KMS-11 (cell line): ENCODE data around the gene ADAMTSL5.

Source experiments
- H2AFZ ChIP-seq: fragments of 200-600 bp; sonication (generic); 2 replicates; pipeline ENCODE4 v1.6.1; 2016; ENCODE audit warnings: antibody characterized with exemption, mixed run types, low read depth
- H3K27ac ChIP-seq: fragments of 200-600 bp; sonication (generic); 2 replicates; pipeline ENCODE4 v1.6.1; 2016; ENCODE audit warnings: mild to moderate bottlenecking, mixed run types
- H3K27me3 ChIP-seq: fragments of 200-600 bp; sonication (generic); 2 replicates; pipeline ENCODE4 v1.6.1; 2017; ENCODE audit warnings: mild to moderate bottlenecking, low read depth, mixed run types, moderate library complexity; ENCODE audit not compliant: insufficient read depth
- H3K36me3 ChIP-seq: fragments of 200-600 bp; sonication (generic); 2 replicates; pipeline ENCODE4 v1.6.1; 2017; ENCODE audit warnings: mild to moderate bottlenecking, mixed run types; ENCODE audit not compliant: insufficient read depth
- H3K4me1 ChIP-seq: fragments of 200-600 bp; sonication (generic); 2 replicates; pipeline ENCODE4 v1.6.1; 2016; ENCODE audit warnings: mild to moderate bottlenecking, low read depth, mixed run types; ENCODE audit not compliant: poor library complexity, severe bottlenecking
- H3K4me2 ChIP-seq: fragments of 200-600 bp; sonication (generic); 2 replicates; pipeline ENCODE4 v1.7.0; 2016; ENCODE audit warnings: mild to moderate bottlenecking, mixed run types
- H3K4me3 ChIP-seq: fragments of 200-600 bp; sonication (generic); IDR thresholded peaks from 2 replicates; pipeline ENCODE4 v1.6.1; 2017; ENCODE audit warnings: low read depth, low read length, mixed read lengths; ENCODE audit not compliant: insufficient read depth
- H3K79me2 ChIP-seq: fragments of 200-600 bp; sonication (generic); 2 replicates; pipeline ENCODE4 v1.6.1; 2016; ENCODE audit warnings: low read depth, mixed run types; ENCODE audit not compliant: insufficient read depth
- H3K9ac ChIP-seq: fragments of 200-600 bp; sonication (generic); 2 replicates; pipeline ENCODE4 v1.6.1; 2016; ENCODE audit warnings: mild to moderate bottlenecking, mixed run types
- H4K20me1 ChIP-seq: fragments of 200-600 bp; sonication (generic); 2 replicates; pipeline ENCODE4 v1.6.1; 2016; ENCODE audit warnings: mild to moderate bottlenecking, mixed run types; ENCODE audit not compliant: insufficient read depth
- TF ChIP-seq, protein P1 (sequence below): fragments of 200-600 bp; sonication (generic); conservative IDR thresholded peaks from 2 replicates; pipeline ENCODE4 v1.6.1; 2017; ENCODE audit warnings: low read depth, mild to moderate bottlenecking, antibody characterized with exemption, low read length, moderate library complexity, mixed read lengths

Gene ADAMTSL5

DNA sequence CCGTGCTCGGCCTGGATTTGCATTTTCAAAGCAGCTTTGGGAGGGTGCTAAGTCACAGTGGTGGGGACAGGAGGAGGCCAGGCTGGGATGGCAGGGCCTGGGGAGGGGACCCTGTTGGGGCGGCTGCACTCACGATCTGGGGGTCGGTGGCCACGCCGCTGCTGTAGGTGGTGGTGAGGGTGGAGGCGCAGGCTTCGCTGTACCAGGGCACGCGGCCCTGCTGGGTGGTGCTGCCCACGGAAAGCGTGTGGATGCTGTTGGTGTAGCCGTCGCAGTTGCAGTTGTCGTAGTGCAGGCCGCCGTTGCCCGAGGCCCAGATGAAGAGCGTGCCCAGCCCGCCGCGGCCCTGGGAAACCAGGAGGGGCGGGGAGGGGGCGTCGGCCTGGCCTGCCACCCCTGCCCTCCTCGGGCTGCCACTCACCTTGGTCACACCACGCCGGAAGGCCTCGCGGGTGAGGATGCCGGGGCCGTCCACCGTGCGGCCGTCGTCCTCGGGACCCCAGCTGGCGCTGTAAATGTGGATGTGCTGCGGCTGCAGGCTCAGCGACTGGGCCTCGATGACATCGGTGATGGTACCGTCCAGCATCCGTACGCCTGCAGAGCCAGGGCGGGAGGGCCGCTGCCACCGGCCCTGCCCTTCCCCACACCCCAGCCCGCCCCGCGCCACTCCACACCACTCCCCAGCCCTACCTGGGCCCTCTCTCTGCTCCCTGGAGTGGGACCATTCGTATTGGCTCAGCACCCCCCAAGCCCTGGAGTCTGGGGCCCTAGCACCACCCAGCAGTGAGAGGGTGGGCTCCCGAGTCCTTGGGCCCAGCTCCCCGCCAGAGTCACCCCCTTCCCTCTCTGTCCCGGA is 25.9 kb downstream of the ADAMTSL5 start:
- Histone ChIP-seq H3K79me2 (no peaks in the 10 kb centered on the region), H2AFZ (no peak overlapping the region), H3K4me3 (no peak overlapping the region), H3K4me2 (no peak overlapping the region), H4K20me1 (no peaks in the 10 kb centered on the region), H3K9ac (no peak overlapping the region), H3K4me1 (peaks cover 7% of the 10 kb centered on the region), H3K36me3 (no peaks in the 10 kb centered on the region), H3K27me3 (peaks cover 36% of the 10 kb centered on the region), H3K27ac (no peak overlapping the region)
- TF ChIP-seq, protein P1, sequence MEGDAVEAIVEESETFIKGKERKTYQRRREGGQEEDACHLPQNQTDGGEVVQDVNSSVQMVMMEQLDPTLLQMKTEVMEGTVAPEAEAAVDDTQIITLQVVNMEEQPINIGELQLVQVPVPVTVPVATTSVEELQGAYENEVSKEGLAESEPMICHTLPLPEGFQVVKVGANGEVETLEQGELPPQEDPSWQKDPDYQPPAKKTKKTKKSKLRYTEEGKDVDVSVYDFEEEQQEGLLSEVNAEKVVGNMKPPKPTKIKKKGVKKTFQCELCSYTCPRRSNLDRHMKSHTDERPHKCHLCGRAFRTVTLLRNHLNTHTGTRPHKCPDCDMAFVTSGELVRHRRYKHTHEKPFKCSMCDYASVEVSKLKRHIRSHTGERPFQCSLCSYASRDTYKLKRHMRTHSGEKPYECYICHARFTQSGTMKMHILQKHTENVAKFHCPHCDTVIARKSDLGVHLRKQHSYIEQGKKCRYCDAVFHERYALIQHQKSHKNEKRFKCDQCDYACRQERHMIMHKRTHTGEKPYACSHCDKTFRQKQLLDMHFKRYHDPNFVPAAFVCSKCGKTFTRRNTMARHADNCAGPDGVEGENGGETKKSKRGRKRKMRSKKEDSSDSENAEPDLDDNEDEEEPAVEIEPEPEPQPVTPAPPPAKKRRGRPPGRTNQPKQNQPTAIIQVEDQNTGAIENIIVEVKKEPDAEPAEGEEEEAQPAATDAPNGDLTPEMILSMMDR: no peak

DNA sequence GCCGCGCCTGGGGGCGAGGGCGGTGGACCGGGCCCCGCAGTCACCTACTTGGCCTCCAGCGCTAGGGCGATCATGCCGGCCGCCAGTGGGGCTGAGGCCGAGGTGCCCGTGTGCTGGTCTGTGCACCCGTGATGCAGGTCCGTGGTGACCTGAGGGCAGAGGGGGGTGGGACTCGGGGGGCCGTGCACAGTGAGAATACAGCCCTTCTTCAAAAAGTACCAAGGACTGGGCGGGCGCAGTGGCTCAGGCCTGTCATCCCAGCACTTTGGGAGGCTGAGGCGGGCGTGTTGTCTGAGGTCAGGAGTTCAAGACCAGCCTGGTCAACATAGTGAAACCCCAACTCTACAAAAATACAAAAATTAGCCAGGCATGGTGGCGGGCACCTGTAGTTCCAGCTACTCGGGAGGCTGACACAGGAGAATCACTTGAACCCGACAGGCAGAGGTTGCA is 28.8 kb downstream of the ADAMTSL5 start:
- H2AFZ ChIP-seq: no peak overlapping the region
- no peak overlapping the region for H3K4me3 ChIP-seq
- peaks cover 48% of the 10 kb centered on the region for H3K27me3 ChIP-seq
- H3K9ac ChIP-seq: no peak overlapping the region
- no peak overlapping the region for H3K27ac ChIP-seq
- no peaks in the 10 kb centered on the region for H3K79me2 ChIP-seq
- no peaks in the 10 kb centered on the region for H3K36me3 ChIP-seq
- no peaks in the 10 kb centered on the region for H4K20me1 ChIP-seq
- TF ChIP-seq, protein P1: no peak
- peaks cover under 1% of the 10 kb centered on the region for H3K4me1 ChIP-seq
- no peak overlapping the region for H3K4me2 ChIP-seq

DNA sequence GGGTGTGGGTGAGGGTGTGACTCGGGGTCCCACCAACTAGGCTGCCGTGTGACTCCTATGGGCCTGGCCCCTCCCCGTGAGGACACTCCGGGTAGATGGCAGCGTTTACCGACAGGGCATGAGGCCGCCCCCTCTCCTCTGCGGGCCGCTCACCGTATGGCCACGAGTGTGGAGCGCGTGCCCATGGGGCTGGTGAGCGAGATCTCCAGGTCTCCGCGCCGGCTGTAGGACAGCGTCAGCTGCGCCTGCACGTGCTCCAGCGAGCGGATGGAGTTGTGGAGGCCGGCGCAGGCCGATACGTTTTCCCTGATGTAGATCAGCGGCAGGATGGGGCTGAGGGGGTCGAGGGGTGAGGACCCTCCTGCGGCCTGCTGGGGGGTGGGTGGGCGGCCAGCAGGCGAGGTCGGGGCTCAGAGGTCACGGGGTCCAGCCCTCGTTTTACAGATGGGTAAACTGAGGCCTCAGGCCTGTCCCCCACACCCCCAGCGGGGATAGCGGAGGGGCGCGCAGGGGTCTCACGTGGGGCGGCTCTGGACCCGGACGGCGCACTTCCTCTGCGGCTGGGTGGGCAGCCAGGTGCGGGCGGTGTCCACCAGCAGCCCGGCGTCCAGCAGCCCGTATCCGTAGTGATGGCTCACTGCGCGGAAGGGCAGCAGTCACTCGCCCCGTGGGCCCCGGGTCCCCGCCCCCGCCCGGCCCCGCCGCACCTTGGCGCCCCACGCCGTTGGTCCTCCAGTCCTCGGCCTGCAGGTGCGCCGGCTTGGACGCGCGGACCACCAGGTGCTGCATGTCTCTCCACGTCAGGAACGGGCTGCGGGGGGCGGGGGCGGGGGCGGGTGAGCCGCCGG is 29.5 kb downstream of the ADAMTSL5 start:
- Histone ChIP-seq H3K27ac (no peak overlapping the region), H3K9ac (no peak overlapping the region), H3K4me2 (no peak overlapping the region), H3K27me3 (peaks cover 48% of the 10 kb centered on the region), H3K4me1 (no peaks in the 10 kb centered on the region), H3K79me2 (peaks cover 3% of the 10 kb centered on the region), H2AFZ (no peak overlapping the region), H3K36me3 (no peaks in the 10 kb centered on the region), H3K4me3 (no peak overlapping the region), H4K20me1 (no peaks in the 10 kb centered on the region)
- TF ChIP-seq, protein P1: no peak

DNA sequence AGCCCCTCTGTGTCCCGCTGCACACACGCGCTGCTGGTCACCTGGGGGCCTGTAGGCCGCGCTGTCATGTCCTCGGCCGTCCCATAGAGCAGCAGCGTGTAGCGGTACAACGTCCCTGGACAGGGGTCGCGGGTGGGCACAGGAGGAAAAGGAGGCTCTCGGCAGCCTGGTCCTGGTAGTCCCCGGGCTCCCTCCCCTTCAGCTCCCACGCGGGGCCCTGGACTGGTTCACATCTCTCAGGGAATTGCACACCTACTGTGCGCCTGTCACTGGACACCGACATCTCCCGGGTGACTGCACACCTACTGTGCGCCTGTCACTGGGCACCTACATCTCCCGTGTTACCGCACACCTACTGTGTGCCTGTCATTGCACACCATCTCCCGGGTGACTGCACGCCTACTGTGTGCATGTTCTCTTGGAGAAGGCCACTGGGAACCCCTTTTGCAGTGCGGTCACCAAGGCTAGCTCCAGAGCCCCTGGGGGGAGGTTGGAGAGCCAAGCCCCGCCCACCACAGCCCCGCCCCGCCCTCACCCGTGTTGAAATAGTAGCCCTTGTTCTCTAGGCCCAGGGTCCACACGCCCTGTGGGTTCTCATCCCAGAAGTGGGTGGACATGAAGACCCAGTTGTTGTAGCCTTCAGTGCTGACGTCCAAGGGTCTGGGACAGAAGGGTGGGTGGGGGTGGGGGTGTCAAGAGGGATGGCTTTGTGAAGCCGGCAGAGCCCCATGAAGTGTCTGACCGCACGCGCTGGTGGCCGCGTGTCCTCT is 30.3 kb downstream of the ADAMTSL5 start:
- Histone ChIP-seq H3K4me3 (no peak overlapping the region), H3K27me3 (peaks cover 42% of the 10 kb centered on the region), H3K36me3 (no peaks in the 10 kb centered on the region), H3K4me1 (peaks cover 8% of the 10 kb centered on the region), H3K27ac (no peak overlapping the region), H2AFZ (no peak overlapping the region), H4K20me1 (no peaks in the 10 kb centered on the region), H3K4me2 (no peak overlapping the region), H3K9ac (no peak overlapping the region), H3K79me2 (peaks cover 9% of the 10 kb centered on the region)
- TF ChIP-seq, protein P1: no peak
